T-helper 17 cell (primary cell): ENCODE measurements around the gene HACD2. TPM values are rescaled to one million over a fixed set of nuclear protein-coding genes. Genes with fewer than 3 reads are reported as not detected.

Source experiments
- ATAC-seq: fragments of 150-1000 bp; cut with Tn5 transposase; 2 replicates; pipeline ENCODE4 v1.10.0; 2021; ENCODE audit warnings: mild to moderate bottlenecking, moderate library complexity
- DNase-seq, 3 donors: peaks; one replicate each; pipeline versions ENCODE4 v3.0.0 to v3.0.0-alpha.2; 2020 to 2021
- H3K9me3 ChIP-seq: one replicate; pipeline ENCODE4 v1.7.0; 2013; ENCODE audit warnings: low read length, mild to moderate bottlenecking; ENCODE audit not compliant: control insufficient read depth, poor library complexity, severe bottlenecking
- H3K27ac Mint-ChIP-seq: one replicate; pipeline ENCODE4 v1.8.0; 2022; ENCODE audit warnings: mild to moderate bottlenecking, moderate library complexity, mixed read lengths
- H3K27me3 Mint-ChIP-seq: one replicate; pipeline ENCODE4 v1.8.0; 2022; ENCODE audit warnings: mixed read lengths
- H3K36me3 Mint-ChIP-seq: one replicate; pipeline ENCODE4 v1.8.0; 2022; ENCODE audit warnings: low read depth, mixed read lengths
- H3K4me1 Mint-ChIP-seq: one replicate; pipeline ENCODE4 v1.8.0; 2022; ENCODE audit warnings: mild to moderate bottlenecking, mixed read lengths
- H3K4me3 Mint-ChIP-seq: one replicate; pipeline ENCODE4 v1.8.0; 2022; ENCODE audit warnings: mild to moderate bottlenecking, moderate library complexity, mixed read lengths
- total RNA-seq, 4 donors: library from RNA in 2 of 4; stranded (reverse) in 2 of 4; gene quantifications; one replicate each; pipeline ENCODE4 v1.2.3 and lab custom pipeline; 2022 to 2026

Gene HACD2
- total RNA-seq (10 to 100 TPM; 16.2 to 18.9 TPM), total RNA-seq (lab: John Stamatoyannopoulos, UW) (35.6 to 37.7 reads per million in 2 donors)

DNA sequence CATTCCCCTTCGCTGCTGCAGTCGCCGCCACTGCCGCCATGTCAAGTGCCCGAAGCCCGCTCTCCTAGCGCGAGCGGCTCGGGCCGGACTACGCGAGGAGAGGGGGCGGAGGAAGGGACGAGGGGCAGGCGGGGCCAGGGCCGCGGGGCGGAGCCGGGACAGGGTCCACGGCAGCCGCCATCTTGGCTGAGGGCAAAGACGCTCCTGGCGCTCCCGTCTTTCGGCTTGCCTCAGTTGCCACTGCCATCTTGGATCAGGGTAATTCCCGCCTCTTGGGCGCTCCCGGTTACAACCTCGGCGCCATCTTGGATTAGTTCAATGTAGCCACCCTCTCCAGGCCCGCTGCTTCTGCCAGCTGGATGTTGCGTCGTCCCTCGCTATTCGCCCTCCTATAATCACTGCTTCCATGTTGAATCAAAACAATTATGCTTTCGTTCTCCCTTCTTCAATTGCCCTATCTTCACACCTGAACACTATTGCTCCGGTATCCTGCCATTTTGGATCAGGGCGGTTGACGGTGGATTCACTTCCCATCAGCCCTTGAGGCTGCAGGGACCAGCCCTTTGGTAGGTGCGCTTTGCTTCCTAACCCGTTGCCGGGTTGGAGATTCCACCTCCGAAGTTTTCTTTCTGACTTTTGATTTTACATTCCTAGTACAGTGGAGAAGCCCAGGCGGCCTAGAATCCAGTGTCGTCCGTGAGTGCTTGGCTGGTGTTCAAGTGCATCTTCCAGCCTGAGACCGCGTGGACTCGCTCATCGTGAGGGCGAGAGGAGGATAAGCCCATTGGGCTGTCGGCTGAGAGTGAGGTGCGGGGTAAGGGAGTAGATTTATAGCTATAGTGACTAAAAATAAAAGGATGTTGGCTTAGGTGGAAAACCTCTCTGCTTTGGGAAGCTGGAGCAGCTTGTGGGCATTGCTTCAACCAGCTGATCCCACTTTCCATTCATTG, at the start of gene HACD2:
HACD2 (minus strand) TSS at position 66 of the 950 bp plus-strand sequence; CDS start at position 40, 26 bp downstream.
- H3K9me3 ChIP-seq = no peaks in the 10 kb centered on the region
- Mint-ChIP-seq H3K4me3 (no peak within 1 kb of the TSS), H3K27me3 (no peaks in the 10 kb centered on the region), H3K36me3 (no peaks in the 10 kb centered on the region), H3K4me1 (peaks cover 13% of the 10 kb centered on the region), H3K27ac (peak within 1 kb of the TSS; percentile 67)
- ATAC-seq (peak; percentile 93), DNase-seq (peak; percentile 91 to 93 (median 93))

- peaks cover 3% of the 10 kb centered on the region for H3K36me3 Mint-ChIP-seq
- no peak for ATAC-seq
- DNase-seq = no peak
- H3K9me3 ChIP-seq = no peaks in the 10 kb centered on the region
- H3K27me3 Mint-ChIP-seq = peaks cover 5% of the 10 kb centered on the region
- H3K4me1 Mint-ChIP-seq = no peaks in the 10 kb centered on the region
- no peak overlapping the region for H3K27ac Mint-ChIP-seq
- H3K4me3 Mint-ChIP-seq = no peak overlapping the region
These were observed 49.5 kb upstream of the HACD2 start for GRCh38 chr3:123634149-123635051.

DNA sequence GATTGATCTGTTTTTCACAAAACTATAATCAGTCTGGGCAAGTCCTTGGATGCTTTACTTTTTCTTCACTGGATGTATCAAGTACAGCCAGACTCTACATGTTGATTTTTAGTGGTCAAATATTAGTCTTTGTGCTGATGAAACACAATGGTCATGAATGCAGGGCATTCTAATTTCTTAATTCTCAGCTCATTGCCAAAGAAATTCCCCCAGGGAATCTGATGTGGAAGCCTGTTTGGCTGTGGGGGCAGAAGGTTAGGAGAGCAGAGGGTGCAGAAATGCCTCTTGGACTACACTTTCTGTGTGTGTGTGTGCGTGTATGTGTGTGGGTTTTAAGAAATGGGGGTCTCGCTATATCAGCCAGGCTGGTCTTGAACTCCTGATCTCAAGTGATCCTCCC, 48.7 kb upstream of the HACD2 start:
- Mint-ChIP-seq H3K27me3 (peaks cover 2% of the 10 kb centered on the region), H3K4me3 (no peak overlapping the region), H3K4me1 (no peaks in the 10 kb centered on the region), H3K27ac (no peak overlapping the region), H3K36me3 (peaks cover 3% of the 10 kb centered on the region)
- no peaks in the 10 kb centered on the region for H3K9me3 ChIP-seq
- DNase-seq = no peak
- ATAC-seq = no peak

DNA sequence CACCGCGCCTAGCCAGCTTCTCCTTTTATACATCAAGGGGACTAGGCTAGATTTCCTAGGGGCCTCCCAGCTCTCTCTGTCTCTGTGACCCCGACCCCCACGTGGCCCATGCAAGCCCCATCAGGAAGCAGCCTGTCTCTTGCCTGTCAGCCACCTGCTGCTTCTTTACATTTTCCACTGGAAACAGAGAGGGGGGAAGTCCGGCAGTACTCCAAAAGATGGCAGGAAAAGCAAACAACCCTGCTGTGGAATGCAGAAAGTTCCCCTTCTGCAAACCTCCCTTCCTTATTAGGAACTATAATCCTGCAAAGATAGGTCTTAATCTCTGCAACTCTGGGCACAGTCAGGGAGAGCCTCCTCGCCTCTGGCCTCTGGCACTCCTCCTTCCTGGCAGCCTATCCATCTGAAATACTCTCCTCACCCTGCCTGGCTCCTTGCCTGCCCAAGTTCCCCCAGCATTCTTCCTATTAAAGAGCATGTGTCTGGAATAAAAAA, 47.4 kb upstream of the HACD2 start:
- Mint-ChIP-seq H3K4me3 (no peak overlapping the region), H3K27me3 (peaks cover 4% of the 10 kb centered on the region), H3K4me1 (no peaks in the 10 kb centered on the region), H3K36me3 (peaks cover 3% of the 10 kb centered on the region), H3K27ac (no peak overlapping the region)
- H3K9me3 ChIP-seq = no peaks in the 10 kb centered on the region
- ATAC-seq (no peak), DNase-seq (no peak)

- Mint-ChIP-seq H3K27me3 (peaks cover 10% of the 10 kb centered on the region), H3K36me3 (no peaks in the 10 kb centered on the region), H3K4me1 (no peaks in the 10 kb centered on the region), H3K27ac (no peak overlapping the region), H3K4me3 (no peak overlapping the region)
- ATAC-seq (no peak), DNase-seq (no peak)
- no peaks in the 10 kb centered on the region for H3K9me3 ChIP-seq
These were observed 44.8 kb upstream of the HACD2 start for GRCh38 chr3:123629747-123630047.

GRCh38 chr3:123628996-123629746, 44.3 kb upstream of the HACD2 start:
- Mint-ChIP-seq H3K27ac (no peak overlapping the region), H3K36me3 (no peaks in the 10 kb centered on the region), H3K27me3 (peaks cover 12% of the 10 kb centered on the region)

DNA sequence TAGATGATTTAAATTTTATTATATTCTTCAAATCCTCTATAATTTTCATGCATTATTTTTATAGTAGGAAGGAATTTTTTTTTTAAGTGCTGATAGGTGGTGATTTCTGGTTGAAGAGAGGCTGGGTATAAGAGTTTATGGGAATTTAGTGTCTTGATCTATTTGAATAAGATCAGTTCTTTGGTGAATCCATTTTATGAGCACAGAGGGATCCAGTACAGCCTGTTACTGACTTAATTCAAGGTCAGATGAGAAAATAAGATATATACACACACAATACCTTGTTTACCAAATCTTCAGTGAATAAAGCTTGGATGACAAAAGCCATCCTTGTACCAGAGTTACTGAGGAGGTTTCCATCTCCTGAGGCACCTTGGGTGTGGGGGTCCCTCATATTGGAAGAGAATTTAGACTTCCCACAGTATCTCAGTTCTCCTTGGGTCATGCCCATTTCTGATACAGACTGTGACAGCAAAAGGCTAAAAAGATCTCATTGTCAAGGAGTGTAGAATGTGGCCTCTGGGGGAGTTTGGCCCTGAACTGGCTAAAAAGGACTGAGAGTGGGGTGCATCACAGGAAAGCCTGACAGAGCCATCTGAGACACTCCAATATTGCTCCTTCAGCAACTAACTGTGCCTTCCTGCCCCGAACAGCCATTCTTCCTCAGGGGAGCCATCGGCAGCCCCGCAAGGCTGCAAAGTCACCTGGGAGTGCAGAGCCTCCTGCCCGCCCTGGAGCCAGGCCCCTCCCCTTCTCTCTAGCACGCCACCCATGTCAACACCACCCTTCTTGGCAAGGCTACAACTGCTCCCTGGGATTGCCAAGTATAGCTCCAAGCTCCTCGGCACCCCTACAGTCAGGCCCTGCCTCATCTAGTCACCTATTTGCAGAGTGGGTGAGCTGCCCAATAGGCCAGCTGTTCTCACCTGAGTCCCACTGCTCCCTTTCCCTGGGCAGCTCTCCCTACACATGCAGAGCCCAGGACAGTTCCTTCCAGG, 43.1 kb upstream of the HACD2 start:
- Mint-ChIP-seq H3K4me3 (no peak overlapping the region), H3K27me3 (peaks cover 12% of the 10 kb centered on the region), H3K36me3 (no peaks in the 10 kb centered on the region), H3K27ac (no peak overlapping the region), H3K4me1 (no peaks in the 10 kb centered on the region)
- ATAC-seq (no peak), DNase-seq (no peak)
- H3K9me3 ChIP-seq = no peaks in the 10 kb centered on the region

More at GRCh38 chr3:123628996-123629746, 44.3 kb upstream of the HACD2 start:
- H3K4me3 Mint-ChIP-seq = no peak overlapping the region
- no peaks in the 10 kb centered on the region for H3K4me1 Mint-ChIP-seq
- H3K9me3 ChIP-seq = no peaks in the 10 kb centered on the region
- DNase-seq = no peak
- ATAC-seq = no peak

DNA sequence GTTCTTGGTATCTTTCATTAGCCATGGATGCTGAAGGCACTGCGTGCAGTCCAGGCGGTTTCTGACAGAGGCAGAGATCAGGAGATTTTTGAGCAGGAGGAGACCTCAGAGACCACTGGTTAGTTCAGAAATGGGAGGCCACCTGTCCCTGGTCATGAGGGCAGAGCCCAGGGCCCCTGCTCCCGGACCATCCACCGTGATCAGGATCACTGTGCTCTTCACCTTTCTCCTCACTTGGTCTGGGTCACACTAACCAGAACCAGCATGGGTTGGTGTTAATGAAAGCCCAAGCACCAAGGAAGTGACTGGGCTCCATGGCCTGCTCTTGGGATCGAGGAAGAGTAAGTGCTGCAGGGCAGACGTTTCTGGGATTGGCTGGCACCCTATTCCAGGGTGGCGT, 42.0 kb upstream of the HACD2 start:
- ATAC-seq = no peak
- Mint-ChIP-seq H3K27me3 (peaks cover 12% of the 10 kb centered on the region), H3K4me3 (no peak overlapping the region)

GRCh38 chr3:123624302-123624701, 39.4 kb upstream of the HACD2 start:
- Mint-ChIP-seq H3K27ac (no peak overlapping the region), H3K27me3 (peaks cover 12% of the 10 kb centered on the region)
- no peak for DNase-seq

More for the DNA sequence above, 42.0 kb upstream of the HACD2 start:
- no peaks in the 10 kb centered on the region for H3K9me3 ChIP-seq
- H3K36me3 Mint-ChIP-seq = no peaks in the 10 kb centered on the region
- no peaks in the 10 kb centered on the region for H3K4me1 Mint-ChIP-seq
- no peak overlapping the region for H3K27ac Mint-ChIP-seq
- DNase-seq = no peak

GRCh38 chr3:123623346-123623880, 38.6 kb upstream of the HACD2 start:
- H3K36me3 Mint-ChIP-seq = no peaks in the 10 kb centered on the region

More at GRCh38 chr3:123624302-123624701, 39.4 kb upstream of the HACD2 start:
- ATAC-seq = no peak
- Mint-ChIP-seq H3K36me3 (no peaks in the 10 kb centered on the region), H3K4me1 (no peaks in the 10 kb centered on the region), H3K4me3 (no peak overlapping the region)
- no peaks in the 10 kb centered on the region for H3K9me3 ChIP-seq

DNA sequence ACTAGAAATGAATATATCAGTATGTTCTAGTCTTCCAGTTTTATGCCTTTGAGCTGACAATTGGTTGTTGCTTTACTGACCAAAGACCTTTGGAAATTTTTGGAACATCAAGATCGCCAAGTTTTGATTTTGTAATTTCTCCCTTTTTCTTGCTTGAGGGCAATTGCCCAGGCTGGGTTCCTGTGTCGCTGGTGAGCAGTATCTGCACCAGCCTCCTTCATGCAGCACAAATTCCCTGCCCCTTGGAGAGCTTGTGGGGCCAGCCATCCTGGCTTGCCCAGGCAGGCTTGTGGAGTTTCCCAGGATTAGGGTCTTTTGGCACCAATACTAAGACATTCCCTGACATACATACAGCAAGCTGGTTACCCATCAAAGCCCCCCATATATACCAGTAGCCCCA, 37.9 kb upstream of the HACD2 start:
- no peaks in the 10 kb centered on the region for H3K9me3 ChIP-seq
- H3K27ac Mint-ChIP-seq = no peak overlapping the region
- H3K4me1 Mint-ChIP-seq = no peaks in the 10 kb centered on the region
- no peak for DNase-seq
- H3K27me3 Mint-ChIP-seq = peaks cover 8% of the 10 kb centered on the region
- H3K36me3 Mint-ChIP-seq = no peaks in the 10 kb centered on the region
- H3K4me3 Mint-ChIP-seq = no peak overlapping the region
- no peak for ATAC-seq

More at GRCh38 chr3:123623346-123623880, 38.6 kb upstream of the HACD2 start:
- H3K4me1 Mint-ChIP-seq = no peaks in the 10 kb centered on the region
- no peak overlapping the region for H3K4me3 Mint-ChIP-seq
- DNase-seq (no peak), ATAC-seq (no peak)
- peaks cover 9% of the 10 kb centered on the region for H3K27me3 Mint-ChIP-seq
- H3K27ac Mint-ChIP-seq = no peak overlapping the region
- no peaks in the 10 kb centered on the region for H3K9me3 ChIP-seq
